Measurements from ENCODE around the gene SENP2.

DNA sequence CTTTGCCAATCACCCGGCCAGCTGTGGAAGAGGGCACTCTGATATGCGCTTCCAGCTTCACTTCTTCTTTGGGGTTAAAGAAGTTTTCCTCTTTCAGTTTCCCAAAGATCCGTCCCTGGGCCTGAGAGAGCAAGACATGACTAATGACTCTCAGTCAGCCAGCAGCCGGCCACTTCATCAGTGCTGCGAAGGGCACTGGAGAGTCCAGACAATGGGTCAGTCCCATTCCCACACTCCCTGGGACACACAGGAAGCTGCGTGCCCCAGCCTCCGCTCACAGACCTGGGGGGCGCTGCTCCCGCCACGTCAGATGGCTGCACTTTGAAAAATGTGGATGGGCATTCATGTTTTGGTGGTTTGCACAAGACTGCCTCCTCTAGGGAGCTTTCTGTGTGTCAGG lies 63.3 kb downstream of the SENP2 start:
- TF ChIP-seq ZFP3 (CRISPR knock-in tag; IDR thresholded peaks at IDR 0.05) (no peak), RARB (CRISPR knock-in tag; IDR thresholded peaks at IDR 0.05) (no peak), ZNF8 (CRISPR knock-in tag; IDR thresholded peaks at IDR 0.05) (no peak)
